Epithelial cell of prostate (primary cell): ENCODE data around the gene FASTK.
A peak's percentile ranks its signal among the peaks of the same experiment; 100 is the strongest.
"Not testable (repeated sequence)": the region's sequence is repeated elsewhere in the genome, so short reads cannot be mapped to it uniquely, and the experiment has no call there.

Source experiments
- DNase-seq: peaks from one replicate; pipeline ENCODE4 v3.0.0-alpha.2; 2011; ENCODE audit warnings: low read depth, low spot score
- H3K27ac ChIP-seq: fragments of 450-650 bp; 2 replicates; pipeline ENCODE4 v1.5.1; 2017; ENCODE audit warnings: mild to moderate bottlenecking

The FASTK gene

DNA sequence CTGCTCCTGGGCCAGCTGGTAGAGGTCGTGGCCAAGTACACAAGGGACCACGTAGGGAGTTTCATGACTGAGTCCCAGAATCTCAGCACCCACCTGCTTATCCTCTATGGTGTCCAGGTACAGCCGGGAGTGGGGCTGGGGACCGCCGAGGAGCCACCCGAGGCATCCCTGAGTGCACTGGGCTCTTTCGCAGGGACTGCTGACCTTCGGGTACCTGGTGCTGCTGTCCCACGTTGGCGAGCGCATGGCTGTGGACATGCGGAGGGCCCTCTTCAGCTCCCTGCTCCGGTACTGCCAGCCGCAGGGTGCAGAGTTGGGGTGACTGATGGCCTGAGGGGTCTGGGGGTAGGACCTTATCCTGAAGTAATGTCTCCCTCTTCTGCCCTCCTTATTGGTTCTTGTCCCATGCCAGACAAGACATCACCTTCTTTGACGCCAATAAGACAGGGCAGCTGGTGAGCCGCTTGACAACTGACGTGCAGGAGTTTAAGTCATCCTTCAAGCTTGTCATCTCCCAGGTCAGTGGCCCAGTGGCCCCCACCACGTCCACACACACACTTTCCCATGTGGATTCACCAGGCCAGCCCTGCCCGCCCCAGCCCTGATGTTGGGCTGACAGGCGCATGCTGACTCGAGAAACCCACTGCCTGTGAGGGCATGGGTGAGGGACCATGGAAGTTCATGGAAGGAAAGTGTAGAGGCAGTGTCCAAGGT is 46.1 kb downstream of the FASTK start:
- H3K27ac ChIP-seq: no peak overlapping the region
- no peak for DNase-seq

DNA sequence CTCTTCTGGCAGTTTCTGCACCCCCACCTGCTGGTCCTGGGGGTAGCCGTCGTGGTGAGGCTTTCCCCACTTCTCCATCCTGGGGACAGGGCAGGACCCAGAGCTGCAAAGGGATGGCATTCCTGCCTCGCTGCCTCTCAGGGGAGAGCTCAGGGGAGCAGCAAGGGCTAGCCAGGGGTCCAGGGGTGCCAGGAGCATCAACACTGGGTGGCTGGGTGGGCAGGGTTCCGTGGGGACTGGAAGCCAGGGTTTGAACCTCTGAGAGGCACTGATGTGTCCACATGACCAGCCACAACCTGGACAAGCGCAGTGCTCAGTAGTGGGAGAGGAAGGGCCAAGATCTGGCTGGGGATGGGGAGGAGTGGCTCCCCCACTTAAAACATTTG is 46.8 kb downstream of the FASTK start:
- H3K27ac ChIP-seq: no peak overlapping the region
- DNase-seq: no peak

DNA sequence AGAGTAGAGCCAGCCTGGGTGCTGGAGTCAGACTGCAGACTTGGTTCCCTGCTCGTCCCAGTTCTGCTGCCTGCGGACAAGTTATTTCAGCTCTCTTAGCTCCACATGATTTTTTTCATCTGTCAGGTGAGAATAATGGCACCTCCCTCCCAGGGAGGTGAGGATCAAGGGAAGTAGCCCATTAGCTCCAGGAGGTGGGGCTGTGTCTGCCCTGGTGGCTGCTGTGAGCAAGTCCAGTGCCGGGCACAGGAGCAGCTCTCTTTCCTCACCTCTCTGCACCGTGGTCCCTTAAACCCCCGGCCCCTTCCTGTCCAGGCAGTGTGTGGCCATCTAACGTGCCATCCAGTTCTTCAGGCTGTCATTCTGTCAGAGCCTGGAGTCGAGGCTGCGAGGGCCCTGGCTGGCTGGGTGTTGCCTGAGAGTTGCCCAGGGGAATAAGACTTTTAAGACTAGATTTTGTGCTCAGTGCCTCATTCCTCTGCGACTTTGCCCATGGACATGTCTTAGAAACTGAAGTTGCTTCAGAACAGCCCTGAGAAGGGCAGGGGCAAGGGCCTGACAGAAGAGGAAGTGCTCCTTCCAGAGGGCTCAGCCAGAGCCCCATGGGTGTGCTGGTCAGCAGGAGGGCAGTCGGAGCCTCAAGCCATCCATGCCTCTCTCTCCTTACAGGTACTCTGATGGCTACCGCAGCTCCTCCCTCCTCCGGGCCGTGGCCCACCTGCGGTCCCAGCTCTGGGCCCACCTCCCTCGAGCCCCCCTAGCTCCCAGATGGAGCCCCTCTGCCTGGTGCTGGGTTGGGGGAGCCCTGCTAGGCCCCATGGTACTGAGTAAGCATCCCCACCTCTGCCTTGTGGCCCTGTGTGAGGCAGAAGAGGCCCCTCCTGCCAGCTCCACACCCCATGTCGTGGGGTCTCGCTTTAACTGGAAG is 47.4 kb downstream of the FASTK start:
- no peak for DNase-seq
- no peak overlapping the region for H3K27ac ChIP-seq

DNA sequence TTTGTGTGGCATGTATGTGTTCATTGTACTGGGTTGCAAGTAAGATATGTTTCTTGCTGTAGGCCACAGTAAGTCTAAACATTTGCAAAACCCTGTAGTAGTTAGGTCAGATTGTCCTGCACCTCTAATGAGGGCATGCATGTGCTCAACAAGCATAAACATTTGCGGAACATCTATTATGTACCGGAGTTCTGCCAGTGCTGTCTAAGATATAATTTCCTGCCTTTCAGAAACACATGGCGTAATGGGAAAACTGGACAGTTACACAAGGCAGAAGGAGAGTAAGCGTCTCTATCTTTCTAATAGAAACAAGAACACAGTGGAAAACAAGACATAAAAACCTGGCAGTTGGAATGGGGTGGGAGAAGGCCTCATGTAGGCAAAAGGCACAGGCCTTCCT is 49.6 kb downstream of the FASTK start:
- H3K27ac ChIP-seq: no peak overlapping the region
- DNase-seq: no peak

DNA sequence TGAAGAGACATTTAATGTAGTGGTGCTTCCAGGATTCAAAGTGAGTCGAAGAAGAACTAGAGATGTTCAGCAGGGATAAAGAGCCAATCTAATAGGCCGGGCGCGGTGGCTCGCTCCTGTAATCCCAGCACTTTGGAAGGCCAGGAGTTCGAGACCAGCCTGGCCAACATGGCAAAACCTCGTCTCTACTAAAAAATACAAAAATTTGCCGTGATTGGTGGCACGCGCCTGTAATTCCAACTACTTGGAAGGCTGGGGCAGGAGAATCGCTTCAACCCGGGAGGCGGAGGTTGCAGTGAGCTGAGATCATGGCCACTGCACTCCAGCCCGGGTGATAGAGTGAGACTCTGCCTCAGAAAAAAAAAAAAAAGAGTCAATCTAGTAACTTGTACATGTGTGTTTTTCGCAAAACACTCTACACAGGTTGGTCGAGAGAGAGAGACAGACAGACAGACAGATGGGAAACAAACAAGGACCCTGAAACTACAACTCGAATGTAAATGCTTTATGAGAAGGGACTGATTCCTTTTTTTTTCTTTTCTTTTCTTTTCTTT is 51.6 kb downstream of the FASTK start:
- no peak for DNase-seq

DNA sequence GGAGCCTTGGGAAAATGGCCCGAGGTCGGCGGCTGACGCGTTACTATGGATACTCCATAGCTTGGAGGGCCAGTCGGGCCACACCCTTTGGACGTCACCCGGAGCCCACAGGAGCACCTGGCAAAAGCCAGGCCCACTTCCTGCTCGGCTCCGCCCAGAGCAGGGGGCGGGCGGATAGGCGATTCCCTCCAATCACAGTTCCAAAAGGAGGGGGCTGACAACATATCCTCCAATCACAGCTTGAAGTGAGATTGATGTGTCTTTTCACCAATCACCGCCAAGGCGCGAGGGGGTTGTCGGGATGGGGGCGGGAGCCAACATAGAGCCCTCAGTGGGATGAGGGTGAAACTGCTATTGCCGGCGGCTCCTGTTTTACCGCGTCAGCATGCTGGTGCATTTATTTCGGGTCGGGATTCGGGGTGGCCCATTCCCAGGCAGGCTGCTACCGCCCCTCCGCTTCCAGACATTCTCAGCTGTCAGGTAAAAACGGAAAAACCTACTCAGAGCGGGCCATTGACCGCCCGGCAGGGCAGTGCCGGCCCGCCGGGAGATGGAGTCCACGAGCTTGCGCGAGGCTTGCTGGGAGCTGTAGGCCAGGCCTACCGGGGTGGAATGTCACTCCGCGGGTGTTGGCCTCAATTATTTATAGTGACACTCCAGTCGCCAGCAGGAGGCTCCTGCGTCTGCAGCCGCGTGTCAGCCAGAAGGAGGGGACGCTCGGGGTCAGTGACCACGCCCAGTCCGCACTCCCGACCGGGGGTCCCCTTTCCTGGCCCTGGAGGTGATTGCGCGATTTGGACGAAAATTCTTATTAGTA is 52.3 kb downstream of the FASTK start, which contains the start of gene ABCB8:
ABCB8 (plus strand) TSS at position 320 of the 817 bp plus-strand sequence; CDS start at position 386, 66 bp downstream.
- peak within 1 kb of the TSS; percentile 75 for H3K27ac ChIP-seq
- peak; percentile 95 for DNase-seq

More for the DNA sequence above, 51.6 kb downstream of the FASTK start:
- H3K27ac ChIP-seq: peak overlapping the region; percentile 75

DNA sequence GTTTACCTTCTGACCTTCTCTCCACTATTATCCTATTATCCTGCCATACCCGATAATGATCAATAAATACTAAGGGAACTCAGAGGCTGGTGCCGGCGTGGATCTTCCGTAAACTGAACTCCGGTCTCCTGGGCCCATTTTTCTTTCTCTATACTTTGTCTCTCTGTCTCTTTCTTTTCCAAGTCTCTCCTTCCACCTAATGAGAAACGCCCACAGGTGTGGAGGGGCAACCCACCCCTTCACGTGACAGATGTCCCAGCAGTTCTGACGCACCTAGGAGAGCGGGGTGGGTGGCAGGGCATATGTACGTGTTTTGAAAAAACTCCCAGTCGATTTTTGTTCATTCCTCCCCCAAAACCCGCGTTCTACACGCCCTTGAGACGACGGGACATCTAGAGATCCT is 52.9 kb downstream of the FASTK start:
- DNase-seq: not testable (repeated sequence)
- peak overlapping the region; percentile 75 for H3K27ac ChIP-seq

DNA sequence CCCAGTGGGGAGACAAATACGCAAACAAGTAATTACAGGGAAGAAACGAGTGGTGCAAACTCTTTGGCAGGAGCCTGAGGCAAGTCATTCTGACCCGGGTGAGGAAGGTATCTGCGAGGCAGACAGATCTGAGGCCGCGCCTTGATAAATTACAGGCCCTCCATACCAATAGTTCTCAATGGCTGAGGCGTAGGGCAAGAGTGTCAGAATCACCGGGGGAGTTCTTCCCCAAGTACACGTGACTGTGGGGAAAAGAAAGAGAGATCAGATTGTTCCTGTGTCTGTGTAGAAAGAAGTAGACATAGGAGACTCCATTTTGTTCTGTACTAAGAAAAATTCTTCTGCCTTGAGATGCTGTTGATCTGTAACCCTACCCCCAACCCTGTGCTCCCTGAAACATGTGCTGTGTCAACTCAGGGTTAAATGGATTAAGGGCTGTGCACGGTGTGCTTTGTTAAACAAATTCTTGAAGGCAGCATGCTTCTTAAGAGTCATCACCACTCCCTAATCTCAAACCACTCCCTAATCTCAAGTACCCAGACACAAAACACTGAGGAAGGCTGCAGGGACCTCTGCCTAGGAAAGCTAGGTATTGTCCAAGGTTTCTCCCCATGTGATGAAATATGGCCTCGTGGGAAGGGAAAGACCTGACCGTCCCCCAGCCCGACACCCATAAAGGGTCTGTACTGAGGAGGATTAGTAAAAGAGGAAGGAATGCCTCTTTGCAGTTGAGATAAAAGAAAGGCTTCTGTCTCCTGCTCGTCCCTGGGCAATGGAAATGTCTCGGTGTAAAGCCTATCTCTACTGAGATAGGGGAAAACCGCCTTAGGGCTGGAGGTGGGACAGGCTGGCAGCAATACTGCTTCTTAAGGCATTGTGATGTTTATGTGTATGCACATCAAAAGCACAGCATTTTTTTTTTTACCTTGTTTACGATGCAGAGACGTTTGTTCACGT is 53.6 kb downstream of the FASTK start:
- peak overlapping the region; percentile 75 for H3K27ac ChIP-seq
- DNase-seq: not testable (repeated sequence)
